ENCODE results near the gene IFT20.

IFT20 gene

GRCh38 chr17:28317099-28317965 is 17.9 kb downstream of the IFT20 start:
- DNase-seq: no peak
- TF ChIP-seq, protein P1, sequence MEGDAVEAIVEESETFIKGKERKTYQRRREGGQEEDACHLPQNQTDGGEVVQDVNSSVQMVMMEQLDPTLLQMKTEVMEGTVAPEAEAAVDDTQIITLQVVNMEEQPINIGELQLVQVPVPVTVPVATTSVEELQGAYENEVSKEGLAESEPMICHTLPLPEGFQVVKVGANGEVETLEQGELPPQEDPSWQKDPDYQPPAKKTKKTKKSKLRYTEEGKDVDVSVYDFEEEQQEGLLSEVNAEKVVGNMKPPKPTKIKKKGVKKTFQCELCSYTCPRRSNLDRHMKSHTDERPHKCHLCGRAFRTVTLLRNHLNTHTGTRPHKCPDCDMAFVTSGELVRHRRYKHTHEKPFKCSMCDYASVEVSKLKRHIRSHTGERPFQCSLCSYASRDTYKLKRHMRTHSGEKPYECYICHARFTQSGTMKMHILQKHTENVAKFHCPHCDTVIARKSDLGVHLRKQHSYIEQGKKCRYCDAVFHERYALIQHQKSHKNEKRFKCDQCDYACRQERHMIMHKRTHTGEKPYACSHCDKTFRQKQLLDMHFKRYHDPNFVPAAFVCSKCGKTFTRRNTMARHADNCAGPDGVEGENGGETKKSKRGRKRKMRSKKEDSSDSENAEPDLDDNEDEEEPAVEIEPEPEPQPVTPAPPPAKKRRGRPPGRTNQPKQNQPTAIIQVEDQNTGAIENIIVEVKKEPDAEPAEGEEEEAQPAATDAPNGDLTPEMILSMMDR (IDR thresholded peaks at IDR 0.05): no peak
- no peaks in the 10 kb centered on the region for H3K9me3 ChIP-seq
- H3K27ac ChIP-seq: no peak overlapping the region
- peaks cover 0 to 22% (median 13%) of the 10 kb centered on the region in 4 donors for H3K4me1 ChIP-seq
- H3K27me3 ChIP-seq: no peaks in the 10 kb centered on the region
- no peaks in the 10 kb centered on the region for H3K36me3 ChIP-seq
- H3K4me3 ChIP-seq: no peak overlapping the region
- intact Hi-C loops (cut with DNase I; ENCODE audit: low total_unique reads): no loop called here

DNA sequence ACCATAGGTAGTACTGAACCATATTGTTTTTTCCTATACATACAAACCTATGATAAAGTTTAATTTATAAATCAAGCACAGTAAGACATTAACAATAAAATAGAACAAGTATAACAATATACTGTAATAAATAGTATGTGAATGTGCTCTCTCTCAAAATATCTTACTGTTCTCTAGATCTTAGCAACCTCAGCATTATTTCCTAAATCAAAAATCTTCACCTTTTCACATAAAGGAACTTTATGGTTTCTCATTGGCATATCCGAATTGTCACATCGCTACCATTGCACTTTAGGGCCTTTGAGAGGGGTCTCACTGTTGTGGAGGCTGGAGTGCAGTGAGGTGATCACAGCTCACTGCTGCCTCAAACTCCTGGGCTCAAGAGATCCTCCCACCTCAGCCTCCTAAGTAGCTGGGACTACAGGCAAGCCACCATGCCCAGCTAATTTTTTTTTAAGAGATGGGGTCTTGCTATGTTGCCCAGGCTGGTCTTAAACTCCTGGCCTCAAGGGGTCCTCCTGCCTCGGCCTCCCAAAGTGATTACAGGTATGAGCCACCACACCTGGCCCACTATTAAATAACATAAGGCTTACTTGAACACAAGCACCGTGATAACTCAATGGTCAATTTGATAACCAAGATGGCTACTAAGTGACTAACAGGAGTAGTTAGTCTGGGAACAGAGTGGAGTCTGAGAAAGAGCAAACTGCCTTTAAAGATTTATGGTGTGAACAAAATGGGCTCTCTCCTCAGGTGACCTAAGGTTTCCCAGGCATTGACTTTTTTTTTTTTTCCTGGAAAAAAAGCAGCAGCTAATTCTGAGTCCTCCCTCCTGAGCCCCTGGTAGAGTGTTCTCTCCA is 19.2 kb downstream of the IFT20 start:
- H3K4me3 ChIP-seq: no peak overlapping the region
- intact Hi-C loops (cut with DNase I; ENCODE audit: low total_unique reads): no loop called here
- TF ChIP-seq, protein P1 (IDR thresholded peaks at IDR 0.05): no peak

DNA sequence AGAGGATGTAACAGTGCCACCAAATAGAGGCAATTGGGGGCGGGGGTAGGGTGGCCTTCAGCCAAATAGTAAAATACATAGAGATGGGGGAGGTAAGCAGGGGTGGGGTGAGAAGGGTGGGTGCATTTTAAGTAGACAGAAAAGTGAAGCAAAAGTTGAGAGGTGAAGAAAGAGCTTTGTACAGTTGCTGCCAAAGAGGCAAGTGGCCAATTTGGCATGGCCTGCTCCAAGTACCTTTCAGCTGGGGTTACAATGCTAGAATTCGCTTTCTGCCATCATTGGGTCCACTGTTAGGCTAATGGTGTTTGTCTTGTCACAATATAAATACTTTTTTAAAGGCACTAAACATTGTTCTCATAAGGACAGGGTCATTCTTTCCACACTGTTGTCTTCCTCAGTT is 21.4 kb downstream of the IFT20 start:
- no peak for DNase-seq
- H3K9me3 ChIP-seq: no peaks in the 10 kb centered on the region
- no peaks in the 10 kb centered on the region for H3K27me3 ChIP-seq
- H3K4me1 ChIP-seq: peaks cover 0 to 10% (median 8%) of the 10 kb centered on the region in 4 donors
- H3K27ac ChIP-seq: no peak overlapping the region
- intact Hi-C loops (cut with DNase I; ENCODE audit: low total_unique reads): no loop called here
- no peak overlapping the region for H3K4me3 ChIP-seq
- H3K36me3 ChIP-seq: no peaks in the 10 kb centered on the region
- TF ChIP-seq, protein P1 (IDR thresholded peaks at IDR 0.05): no peak

More for the DNA sequence above, 19.2 kb downstream of the IFT20 start:
- H3K9me3 ChIP-seq: no peaks in the 10 kb centered on the region
- H3K36me3 ChIP-seq: no peaks in the 10 kb centered on the region
- no peaks in the 10 kb centered on the region for H3K27me3 ChIP-seq
- no peak overlapping the region for H3K27ac ChIP-seq
- no peak for DNase-seq
- H3K4me1 ChIP-seq: peaks cover 0 to 22% (median 13%) of the 10 kb centered on the region in 4 donors

- TF ChIP-seq, protein P1 (IDR thresholded peaks at IDR 0.05): no peak
- Histone ChIP-seq H3K4me1 (no peaks in the 10 kb centered on the region), H3K4me3 (no peak overlapping the region), H3K36me3 (no peaks in the 10 kb centered on the region), H3K9me3 (no peaks in the 10 kb centered on the region), H3K27me3 (peaks cover 0 to 12% of the 10 kb centered on the region in 2 donors), H3K27ac (no peak overlapping the region)
- intact Hi-C loops (cut with DNase I; ENCODE audit: low total_unique reads): no loop called here
- DNase-seq: no peak
Observed at GRCh38 chr17:28306954-28307401, 28.3 kb downstream of the IFT20 start.

DNA sequence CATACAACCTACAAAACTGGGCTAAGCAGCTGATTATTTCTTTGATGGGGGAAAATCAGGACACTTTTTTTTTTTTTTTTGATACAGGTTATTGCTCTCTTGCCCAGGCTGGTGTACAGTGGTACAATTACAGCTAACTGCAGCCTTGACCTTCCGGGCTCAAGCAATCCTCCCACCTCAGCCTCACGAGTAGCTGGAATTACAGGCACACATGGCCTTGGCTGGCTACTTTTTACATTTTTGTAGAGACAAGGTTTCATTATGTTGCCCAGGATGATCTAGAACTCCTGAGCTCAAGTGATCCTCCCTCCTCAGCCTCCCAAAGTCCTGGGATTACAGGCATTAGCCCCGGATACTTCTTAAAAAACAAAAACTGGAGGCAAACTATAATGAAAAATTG is 36.8 kb downstream of the IFT20 start:
- TF ChIP-seq, protein P1 (IDR thresholded peaks at IDR 0.05): no peak
- intact Hi-C loops (cut with DNase I; ENCODE audit: low total_unique reads): no loop called here
- Histone ChIP-seq H3K4me1 (no peaks in the 10 kb centered on the region), H3K27me3 (peaks cover 0 to 6% of the 10 kb centered on the region in 2 donors), H3K9me3 (no peaks in the 10 kb centered on the region), H3K36me3 (no peaks in the 10 kb centered on the region), H3K4me3 (no peak overlapping the region), H3K27ac (no peak overlapping the region)
- no peak for DNase-seq
